Measurements from ENCODE around the gene CYP46A1. TPM values are rescaled to one million over a fixed set of nuclear protein-coding genes. Genes with fewer than 3 reads are reported as not detected.

The CYP46A1 gene
- total and polyA plus RNA-seq, 2 donors (not counting 1 experiment from before 2014, with no cell fraction given), result 0.27 to 0.28 TPM

GRCh38 chr14:99662846-99663245, 21.3 kb upstream of the CYP46A1 start:
- peaks cover 0 to 19% (median 9%) of the 10 kb centered on the region in 4 experiments for H3K27me3 ChIP-seq (replicated peaks in 1 of 4; ENCODE audit: control extremely low read depth in 1 of 4, control insufficient read depth in 3 of 4, insufficient read depth in 4 of 4, low read length in 3 of 4)
- no peaks in the 10 kb centered on the region for H3K79me2 ChIP-seq (ENCODE audit: control insufficient read depth, insufficient read depth, low read length)
- DNase-seq (no peak), ATAC-seq (ENCODE audit: low read depth) (no peak)
- H3K9me3 ChIP-seq (ENCODE audit: control extremely low read depth in 1 of 3, control insufficient read depth in 2 of 3, insufficient read depth in 1 of 3, low read length in 2 of 3), result no peaks in the 10 kb centered on the region
- intact Hi-C loops (cut with micrococcal nuclease), result no loop called here
- no peak overlapping the region for H3K4me2 ChIP-seq (replicated peaks; ENCODE audit: low read depth, low read length, poor library complexity, severe bottlenecking)
- ChIA-PET CTCF (no interaction called here), POLR2A (no interaction called here)
- H2AFZ ChIP-seq (ENCODE audit: insufficient read depth, low read depth, low read length, poor library complexity, severe bottlenecking), result no peak overlapping the region
- Mint-ChIP-seq H3K27ac (no peak overlapping the region), H3K4me3 (no peak overlapping the region), H3K9me3 (ENCODE audit: insufficient read depth) (no peaks in the 10 kb centered on the region), H3K4me1 (peaks cover 9% of the 10 kb centered on the region), H3K27me3 (peaks cover 42% of the 10 kb centered on the region)
- H4K20me1 ChIP-seq (ENCODE audit: control insufficient read depth, insufficient read depth, low read length, poor library complexity, severe bottlenecking), result no peaks in the 10 kb centered on the region
- WGBS (ENCODE audit: insufficient coverage), result 92% methylated on average over 8 of the region's 10 CpGs
- H3K9ac ChIP-seq (ENCODE audit: low read length), result no peak overlapping the region
- H3K27ac ChIP-seq (ENCODE audit: low read length in 2 of 2), result no peak overlapping the region
- TF ChIP-seq EZH2 (IDR thresholded peaks at IDR 0.05; ENCODE audit: borderline replicate concordance, insufficient read depth, low read depth, low read length, poor library complexity, severe bottlenecking) (no peak), CTCF (IDR thresholded peaks at IDR 0.05) (no peak)
- H3K36me3 ChIP-seq (replicated peaks in 1 of 2; ENCODE audit: control extremely low read depth in 1 of 2, control insufficient read depth in 1 of 2, extremely low read depth in 1 of 2, insufficient read depth in 2 of 2, low read length in 1 of 2), result no peaks in the 10 kb centered on the region
- H3K4me1 ChIP-seq (ENCODE audit: control insufficient read depth in 2 of 2, insufficient read depth in 2 of 2, low read length in 2 of 2), result peaks cover 0 to 15% of the 10 kb centered on the region in 2 donors
- no peak overlapping the region for H3K4me3 ChIP-seq (ENCODE audit: control extremely low read depth in 1 of 5, extremely low read depth in 1 of 5, insufficient read depth in 1 of 5, low read depth in 2 of 5, low read length in 4 of 5)

- ChIA-PET CTCF (interaction anchor here (0.8 kb wide), 1 partner anchor 22 kb away, joined by 3 read pairs; no protein-coding TSS in a partner anchor), POLR2A (no interaction called here)
- Histone ChIP-seq H3K79me2 (ENCODE audit: control insufficient read depth, insufficient read depth, low read length) (no peaks in the 10 kb centered on the region), H3K27me3 (replicated peaks in 1 of 4; ENCODE audit: control extremely low read depth in 1 of 4, control insufficient read depth in 3 of 4, insufficient read depth in 4 of 4, low read length in 3 of 4) (peaks cover 0 to 19% (median 6%) of the 10 kb centered on the region in 4 experiments), H3K9ac (ENCODE audit: low read length) (no peak overlapping the region), H3K4me2 (replicated peaks; ENCODE audit: low read depth, low read length, poor library complexity, severe bottlenecking) (no peak overlapping the region), H3K4me3 (ENCODE audit: control extremely low read depth in 1 of 5, extremely low read depth in 1 of 5, insufficient read depth in 1 of 5, low read depth in 2 of 5, low read length in 4 of 5) (no peak overlapping the region), H4K20me1 (ENCODE audit: control insufficient read depth, insufficient read depth, low read length, poor library complexity, severe bottlenecking) (no peaks in the 10 kb centered on the region), H2AFZ (ENCODE audit: insufficient read depth, low read depth, low read length, poor library complexity, severe bottlenecking) (no peak overlapping the region), H3K27ac (ENCODE audit: low read length in 2 of 2) (no peak overlapping the region), H3K36me3 (replicated peaks in 1 of 2; ENCODE audit: control extremely low read depth in 1 of 2, control insufficient read depth in 1 of 2, extremely low read depth in 1 of 2, insufficient read depth in 2 of 2, low read length in 1 of 2) (no peaks in the 10 kb centered on the region), H3K4me1 (ENCODE audit: control insufficient read depth in 2 of 2, insufficient read depth in 2 of 2, low read length in 2 of 2) (peaks cover 0 to 15% of the 10 kb centered on the region in 2 donors), H3K9me3 (ENCODE audit: control extremely low read depth in 1 of 3, control insufficient read depth in 2 of 3, insufficient read depth in 1 of 3, low read length in 2 of 3) (no peaks in the 10 kb centered on the region)
- no peak for DNase-seq
- no peak for ATAC-seq (ENCODE audit: low read depth)
- 93% methylated on average over 4 of the region's 12 CpGs for WGBS (ENCODE audit: insufficient coverage)
- H3K27ac Mint-ChIP-seq, result no peak overlapping the region
- no peaks in the 10 kb centered on the region for H3K9me3 Mint-ChIP-seq (ENCODE audit: insufficient read depth)
- no peak overlapping the region for H3K4me3 Mint-ChIP-seq
- TF ChIP-seq CTCF (IDR thresholded peaks at IDR 0.05) (no peak), EZH2 (IDR thresholded peaks at IDR 0.05; ENCODE audit: borderline replicate concordance, insufficient read depth, low read depth, low read length, poor library complexity, severe bottlenecking) (no peak)
- peaks cover 35% of the 10 kb centered on the region for H3K27me3 Mint-ChIP-seq
- H3K4me1 Mint-ChIP-seq, result peaks cover 9% of the 10 kb centered on the region
- intact Hi-C loops (cut with micrococcal nuclease), result no loop called here
These were observed 20.6 kb upstream of the CYP46A1 start for GRCh38 chr14:99663386-99664057.

Data from B cell (primary cell).